22Rv1 (cell line): ENCODE data around the gene RSRC1.

ENCODE experiments used
- CTCF ChIP-seq: fragments of 450-650 bp; IDR thresholded peaks from 2 replicates; pipeline ENCODE4 v1.5.1; 2017; ENCODE audit warnings: mild to moderate bottlenecking
- ZFX ChIP-seq: fragments of 450-650 bp; IDR thresholded peaks from 2 replicates; pipeline ENCODE4 v1.6.1; 2017; ENCODE audit warnings: antibody characterized with exemption, borderline replicate concordance

GRCh38 chr3:158453865-158454264 is 344.0 kb downstream of the RSRC1 start:
- TF ChIP-seq CTCF (no peak), ZFX (no peak)
